ENCODE measurements around the gene RBM27. TPM values are rescaled to one million over a fixed set of nuclear protein-coding genes. Genes with fewer than 3 reads are reported as not detected.

RBM27 gene
- total and polyA plus RNA-seq, 10 of the 15 experiments (the other 5 are each of a cell fraction or from before 2014, with no cell fraction given), result 5.8 to 33.9 (median 16.9) TPM

- intact Hi-C loops (cut with micrococcal nuclease; ENCODE audit: unreplicated experiment), result no loop called here
- ChIA-PET SMC1A (ENCODE audit: uncharacterized antibody, unreplicated experiment) (interaction anchor here (0.9 to 1.0 kb wide), 2 partner anchors 10 to 13 kb away, joined by 3 read pairs; no protein-coding TSS in a partner anchor), POLR2A (interaction anchor here (0.6 kb wide), 1 partner anchor 33 kb away, joined by 4 read pairs; no protein-coding TSS in a partner anchor), RAD21 (ENCODE audit: unreplicated experiment) (no interaction called here), CTCF (interaction anchor here (0.5 kb wide), 1 partner anchor 1934 kb away, joined by 3 read pairs; no protein-coding TSS in a partner anchor)
- Histone ChIP-seq H3K4me1 (ENCODE audit: control insufficient read depth, insufficient read depth, low read length) (no peaks in the 10 kb centered on the region), H3K4me3 (no peak overlapping the region), H3K27ac (ENCODE audit: control insufficient read depth, insufficient read depth) (no peak overlapping the region), H3K9me3 (replicated peaks; ENCODE audit: control insufficient read depth, insufficient read depth, low read length) (no peaks in the 10 kb centered on the region), H3K36me3 (ENCODE audit: control insufficient read depth in 2 of 2, insufficient read depth in 2 of 2, low read length in 1 of 2) (peaks cover 1 to 17% of the 10 kb centered on the region in 2 experiments), H2AFZ (ENCODE audit: control insufficient read depth, low read depth, low read length) (no peak overlapping the region), H3K9ac (ENCODE audit: control insufficient read depth, insufficient read depth, low read length) (no peak overlapping the region), H3K4me2 (ENCODE audit: control insufficient read depth, insufficient read depth) (no peak overlapping the region), H3K27me3 (replicated peaks in 1 of 2; ENCODE audit: control insufficient read depth in 2 of 2, insufficient read depth in 2 of 2, low read length in 1 of 2) (no peaks in the 10 kb centered on the region), H3K79me2 (ENCODE audit: control insufficient read depth, insufficient read depth, low read length) (no peaks in the 10 kb centered on the region), H4K20me1 (ENCODE audit: control insufficient read depth, insufficient read depth) (no peaks in the 10 kb centered on the region)
- in situ Hi-C loops (cut with MboI), result no loop called here
- FAIRE-seq (no peak), ATAC-seq (no peak), DNase-seq (ENCODE audit: low read depth, low spot score) (no peak)
- no TSS peak for BruUV-seq (replicated peaks)
- 42% methylated on average over 1 of the region's 1 CpG for WGBS (ENCODE audit: insufficient coverage, insufficient replicate concordance, low lambda C conversion rate, missing lambda C conversion rate)
- no peak for TF ChIP-seq ZNF687 (IDR thresholded peaks at IDR 0.05)
- TF ChIP-seq REST (IDR thresholded peaks at IDR 0.05; ENCODE audit: low read depth, low read length), result no peak
- no peak for TF ChIP-seq CREB1 (IDR thresholded peaks at IDR 0.05; ENCODE audit: low read depth)
- TF ChIP-seq SMARCA5 (IDR thresholded peaks at IDR 0.05), result no peak
- TF ChIP-seq PAX5 (IDR thresholded peaks at IDR 0.05; ENCODE audit: borderline replicate concordance, low read depth, low read length), result no peak
- TF ChIP-seq EED (IDR thresholded peaks at IDR 0.05; ENCODE audit: low read depth), result no peak
- no peak for TF ChIP-seq SUZ12 (IDR thresholded peaks at IDR 0.05; ENCODE audit: unreplicated experiment)
- TF ChIP-seq NRF1 (conservative IDR thresholded peaks at IDR 0.05; ENCODE audit: low read depth, low read length), result no peak
- TF ChIP-seq SREBF1 (IDR thresholded peaks at IDR 0.05; ENCODE audit: low read length), result no peak
- no peak for TF ChIP-seq IKZF1 (conservative IDR thresholded peaks at IDR 0.05)
- TF ChIP-seq NR2C1 (IDR thresholded peaks at IDR 0.05), result no peak
- TF ChIP-seq ZNF207 (IDR thresholded peaks at IDR 0.05; ENCODE audit: borderline replicate concordance), result no peak
- TF ChIP-seq ELK1 (IDR thresholded peaks at IDR 0.05; ENCODE audit: low read depth, low read length), result no peak
- no peak for TF ChIP-seq NFYB (IDR thresholded peaks at IDR 0.05; ENCODE audit: insufficient read depth, low read depth, low read length)
- TF ChIP-seq NR2C2 (IDR thresholded peaks at IDR 0.05; ENCODE audit: borderline replicate concordance, control insufficient read depth, insufficient read length, low read depth), result no peak
These were observed 37.9 kb upstream of the RBM27 start for GRCh38 chr5:146165460-146165859.
